ENCODE measurements around the gene JADE2.

JADE2 gene

GRCh38 chr5:134530301-134531077, 5.0 kb downstream of the JADE2 start:
- no peak for DNase-seq (ENCODE audit: low read depth)

DNA sequence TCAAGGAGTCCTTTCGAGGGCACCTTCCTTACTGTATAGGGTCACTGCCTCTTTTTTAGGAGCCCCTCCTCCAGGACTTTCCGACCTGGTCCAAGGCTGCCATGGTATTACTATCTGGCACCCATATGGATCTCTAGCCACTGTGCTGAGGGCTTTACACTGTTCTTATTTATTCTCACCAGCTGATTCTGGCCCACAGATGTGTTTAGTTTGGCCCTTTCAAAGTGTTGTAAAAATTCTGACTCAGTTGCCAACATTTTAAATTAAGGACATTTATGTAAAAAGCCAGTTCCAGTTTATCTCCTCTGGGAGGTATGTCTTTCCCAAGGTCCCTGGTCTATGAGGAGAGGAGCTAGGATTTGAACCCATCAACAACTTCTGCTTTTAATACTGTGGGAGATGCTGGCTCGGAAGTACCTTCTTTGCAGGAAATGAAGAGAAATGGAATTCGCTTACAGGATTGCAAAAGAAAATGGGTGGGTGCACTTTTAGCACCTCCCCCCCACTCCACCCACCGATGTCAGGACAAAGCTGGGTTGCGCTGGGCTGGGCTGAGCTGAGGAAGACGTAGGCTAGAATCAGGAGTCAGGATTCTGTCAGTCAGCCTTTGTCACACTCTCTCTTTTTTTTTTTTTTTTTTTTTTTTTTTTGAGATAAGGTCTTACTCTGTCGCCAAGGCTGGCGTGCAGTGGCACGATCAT, 7.8 kb downstream of the JADE2 start:
- no peak for DNase-seq (ENCODE audit: low read depth)

GRCh38 chr5:134534058-134534725, 8.7 kb downstream of the JADE2 start:
- DNase-seq (ENCODE audit: low read depth), result no peak

- DNase-seq (ENCODE audit: low read depth), result no peak
Measured at GRCh38 chr5:134534726-134535110, 9.2 kb downstream of the JADE2 start.

DNA sequence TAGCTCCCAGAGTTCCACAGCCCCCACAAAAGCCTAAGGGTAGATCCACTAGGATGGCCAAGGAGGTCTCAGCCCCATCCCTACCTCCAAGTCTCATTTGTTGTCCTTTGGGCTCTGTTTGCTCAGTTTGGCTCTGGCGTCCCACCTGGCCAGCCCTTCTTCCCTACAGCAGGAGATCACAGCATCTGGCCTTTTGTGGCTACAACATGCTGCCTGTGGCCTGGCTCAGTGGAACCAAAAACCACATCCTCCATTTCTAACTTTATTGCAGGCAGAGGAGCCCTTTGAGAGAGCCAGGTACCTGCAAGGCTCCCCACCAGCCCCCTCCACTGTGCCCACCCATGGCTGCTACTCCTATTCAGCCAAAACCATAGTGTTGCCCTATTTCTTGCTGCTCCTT, 11.4 kb downstream of the JADE2 start:
- DNase-seq (ENCODE audit: low read depth), result no peak

- no peak for DNase-seq (ENCODE audit: low read depth)
Measured at GRCh38 chr5:134537297-134537696, 11.8 kb downstream of the JADE2 start.

DNA sequence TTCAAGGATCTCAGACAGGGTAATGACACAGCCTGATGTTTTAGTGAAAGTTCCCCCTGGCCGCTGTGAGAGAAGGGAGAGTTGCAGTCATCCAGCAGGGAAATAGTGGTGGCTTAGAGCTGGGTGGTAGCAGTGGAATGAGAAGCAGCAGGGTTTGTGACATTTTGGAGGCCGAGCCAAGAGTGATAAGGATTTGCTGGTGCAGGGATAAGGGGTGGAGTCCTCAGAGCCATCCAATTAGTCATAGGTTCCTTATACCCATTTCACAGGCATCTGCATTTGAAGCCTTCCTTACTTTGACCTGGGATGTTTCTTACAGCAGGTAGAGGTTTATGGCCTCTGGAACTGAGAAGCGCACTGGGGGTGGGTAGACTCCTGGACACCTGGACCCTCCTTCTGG, 12.8 kb downstream of the JADE2 start:
- DNase-seq (ENCODE audit: low read depth), result no peak

DNA sequence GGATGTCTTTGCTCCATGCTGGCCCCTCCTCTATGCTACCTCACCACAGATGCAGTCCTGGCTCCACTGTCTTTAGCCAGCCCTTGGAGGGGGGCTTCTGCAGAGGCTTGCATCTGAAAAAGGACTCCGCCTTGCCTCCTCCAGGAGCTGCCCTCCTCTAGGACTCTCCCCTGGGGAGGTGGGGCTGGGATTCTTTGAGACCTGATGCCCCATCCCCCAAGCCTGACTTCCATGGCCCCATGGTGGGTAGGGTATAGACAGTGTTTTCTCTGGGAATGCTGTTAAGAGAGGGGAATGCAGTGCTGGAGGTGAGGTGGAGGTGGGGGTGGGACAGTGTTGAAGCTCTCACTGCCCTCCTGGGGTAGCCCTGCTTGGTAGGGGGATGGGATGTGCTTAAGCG, 14.3 kb downstream of the JADE2 start:
- no peak for DNase-seq (ENCODE audit: low read depth)

DNA sequence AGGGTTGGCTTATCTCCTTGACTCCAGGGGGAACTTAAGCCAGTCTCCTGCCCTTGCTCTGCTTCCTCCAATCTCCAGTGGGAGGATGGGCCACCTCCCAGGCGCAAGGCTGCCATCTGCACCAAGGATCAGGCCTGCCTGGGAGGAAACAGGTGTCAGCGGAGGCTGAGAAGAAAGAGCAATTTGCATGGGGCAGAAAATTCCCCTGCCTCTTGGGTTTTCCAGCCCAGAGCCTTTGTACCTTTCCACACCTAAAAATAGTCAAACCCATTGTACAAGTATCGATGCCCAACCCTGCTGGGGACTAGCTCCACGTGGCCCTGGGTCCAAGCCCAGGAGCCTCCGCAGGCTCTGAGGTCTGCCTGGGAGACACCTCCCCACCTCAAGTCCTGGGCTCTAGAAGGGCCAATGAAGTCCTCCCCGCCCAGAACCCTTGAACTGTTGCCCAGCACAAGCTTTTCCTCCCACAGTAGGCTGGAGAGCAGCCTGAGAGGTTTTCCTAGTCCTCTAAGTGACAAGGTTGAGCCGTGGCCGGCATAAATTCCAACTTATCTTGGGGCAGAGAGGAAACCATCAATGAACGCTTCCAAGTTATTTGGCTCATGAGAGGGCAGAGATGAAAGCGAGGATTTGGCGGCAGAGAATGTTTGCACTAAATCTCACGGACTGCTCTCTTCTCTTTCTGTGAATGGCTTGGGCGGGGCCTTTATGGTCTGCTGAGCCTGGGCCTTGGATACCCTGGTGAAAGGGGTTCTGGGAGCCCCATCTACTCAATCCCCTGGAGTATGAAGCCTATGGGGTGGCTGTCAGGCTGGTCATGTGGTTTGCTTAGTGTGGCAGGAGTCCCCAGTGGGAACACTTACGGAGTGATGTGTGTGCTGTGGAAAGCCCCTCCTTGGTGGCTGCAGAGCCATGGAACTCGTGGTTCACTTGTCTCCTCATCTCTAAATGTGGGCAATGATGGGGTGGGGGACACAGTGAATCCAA, 15.6 kb downstream of the JADE2 start:
- no peak for DNase-seq (ENCODE audit: low read depth)

DNA sequence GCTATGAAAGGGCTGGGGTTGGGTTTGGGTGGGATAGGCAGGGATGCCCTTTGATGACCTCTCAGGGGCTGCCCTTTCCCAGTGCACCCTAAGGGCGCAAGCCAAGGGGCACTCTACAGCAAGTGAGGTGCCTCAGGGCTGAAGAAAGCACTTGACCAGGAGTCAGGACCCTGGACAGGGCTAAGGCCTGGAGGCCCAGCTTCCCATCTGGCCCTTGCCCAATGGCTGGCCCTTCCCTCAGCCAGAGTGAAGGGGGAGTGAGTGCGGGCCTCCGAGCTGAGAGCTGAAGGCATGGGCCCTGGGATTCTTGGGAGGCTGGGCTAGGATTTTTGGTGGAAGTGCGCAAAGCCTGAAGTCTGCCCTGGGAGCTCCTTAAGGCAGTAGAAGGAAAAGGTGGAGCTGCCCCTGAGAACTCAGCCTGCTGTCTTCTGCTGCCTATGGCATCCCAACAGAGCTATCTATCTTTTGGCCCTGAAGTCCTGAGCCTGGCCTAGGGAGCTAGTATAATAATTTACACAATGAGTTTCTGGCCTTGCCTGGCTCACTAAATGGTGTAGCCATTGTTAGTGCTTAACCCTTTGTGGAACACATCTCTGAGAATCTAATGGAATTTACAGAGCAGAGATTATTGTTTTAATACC, 16.4 kb downstream of the JADE2 start:
- DNase-seq (ENCODE audit: low read depth), result peak; percentile 42

GRCh38 chr5:134543820-134544614, 18.5 kb downstream of the JADE2 start:
- DNase-seq (ENCODE audit: low read depth), result no peak

DNA sequence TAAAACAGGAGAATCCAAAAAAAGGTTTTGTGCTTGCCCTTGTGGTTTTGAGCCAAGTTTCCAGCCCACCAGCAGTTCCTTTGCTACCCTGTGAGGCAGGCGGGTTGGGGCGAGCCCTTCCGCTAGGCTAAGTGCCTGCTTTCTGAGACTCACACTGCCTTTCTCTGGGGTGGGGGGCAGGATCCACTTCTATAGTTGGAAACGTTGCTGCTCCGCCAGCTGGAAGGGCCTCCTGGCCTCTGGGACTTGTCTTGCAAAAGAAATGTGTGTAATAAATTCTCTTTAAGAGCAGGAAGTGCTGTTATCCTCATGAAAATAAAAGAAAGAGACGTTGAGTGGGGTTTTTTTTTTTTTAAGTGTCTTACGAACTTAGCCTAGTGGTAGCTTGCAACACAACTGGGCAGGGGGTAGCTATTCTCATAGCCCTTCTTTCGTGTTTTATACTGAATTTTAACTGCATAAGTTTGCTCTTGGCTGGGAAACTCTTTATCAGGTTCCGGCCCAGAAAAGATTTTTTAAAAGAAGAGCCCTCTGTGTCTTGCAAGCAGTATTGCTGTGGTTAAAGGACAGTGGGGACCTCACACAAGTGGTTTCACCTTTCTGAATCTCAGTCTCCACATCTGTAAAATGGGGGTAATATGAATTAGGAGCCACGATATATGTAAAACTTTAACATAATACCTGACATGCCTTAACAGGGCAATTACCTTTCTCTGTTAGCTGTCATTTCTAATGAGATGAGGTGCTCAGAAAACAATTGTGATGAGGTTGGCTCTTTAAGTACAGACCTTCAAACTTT, 19.8 kb downstream of the JADE2 start:
- no peak for DNase-seq (ENCODE audit: low read depth)

GRCh38 chr5:134547066-134547465, 21.6 kb downstream of the JADE2 start:
- DNase-seq (ENCODE audit: low read depth), result no peak

DNA sequence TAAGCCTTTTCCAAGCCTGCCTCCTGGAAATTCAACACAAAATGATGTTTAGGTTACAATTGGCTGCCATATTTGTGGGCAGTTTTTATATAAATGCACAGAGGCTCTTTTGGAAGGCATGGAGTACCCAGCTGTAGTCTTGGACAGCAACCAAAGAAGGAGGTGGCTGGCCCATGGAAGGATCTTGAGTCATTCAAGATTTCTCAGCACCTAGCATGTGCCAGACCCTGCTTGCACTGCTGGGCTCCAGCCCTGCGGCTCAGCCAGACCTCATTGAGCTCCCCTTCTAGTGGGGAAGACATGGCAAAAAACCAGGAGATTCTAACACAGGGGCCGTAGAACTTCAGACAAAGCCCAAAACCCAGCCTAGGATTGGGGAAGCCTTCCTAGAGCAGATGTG, 22.1 kb downstream of the JADE2 start:
- DNase-seq (ENCODE audit: low read depth), result peak; percentile 72

DNA sequence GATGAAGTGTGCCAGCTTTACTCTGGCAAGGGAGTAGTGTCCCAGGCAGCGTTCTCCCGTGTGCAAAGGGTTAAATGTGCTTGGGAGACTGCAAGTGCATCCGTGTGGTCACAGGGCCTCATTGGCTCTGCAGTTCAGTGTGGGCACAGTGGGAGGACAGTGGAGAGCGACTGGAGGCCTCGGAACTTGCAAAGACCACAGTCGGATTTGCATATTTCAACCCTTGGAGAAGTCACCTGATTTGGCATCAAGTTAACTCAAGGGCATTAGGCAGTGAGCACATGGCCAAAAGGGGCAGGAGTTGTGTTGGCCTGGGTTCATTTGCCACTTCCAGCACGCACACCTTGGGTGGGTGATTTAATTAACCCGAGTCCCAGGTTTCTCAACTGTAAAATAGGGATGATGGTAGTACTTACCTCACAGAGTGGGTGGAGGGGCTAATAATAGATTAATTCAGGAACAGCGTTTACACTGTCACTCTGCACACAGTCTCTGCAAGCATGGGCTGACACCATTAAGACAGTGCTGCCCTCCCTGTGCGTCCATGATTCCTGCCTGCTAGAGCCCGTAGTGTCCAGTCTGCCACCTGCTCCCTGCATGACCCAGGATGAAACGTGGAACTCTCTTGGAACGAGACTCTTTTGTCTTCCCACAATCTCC, 22.7 kb downstream of the JADE2 start:
- DNase-seq (ENCODE audit: low read depth), result no peak

DNA sequence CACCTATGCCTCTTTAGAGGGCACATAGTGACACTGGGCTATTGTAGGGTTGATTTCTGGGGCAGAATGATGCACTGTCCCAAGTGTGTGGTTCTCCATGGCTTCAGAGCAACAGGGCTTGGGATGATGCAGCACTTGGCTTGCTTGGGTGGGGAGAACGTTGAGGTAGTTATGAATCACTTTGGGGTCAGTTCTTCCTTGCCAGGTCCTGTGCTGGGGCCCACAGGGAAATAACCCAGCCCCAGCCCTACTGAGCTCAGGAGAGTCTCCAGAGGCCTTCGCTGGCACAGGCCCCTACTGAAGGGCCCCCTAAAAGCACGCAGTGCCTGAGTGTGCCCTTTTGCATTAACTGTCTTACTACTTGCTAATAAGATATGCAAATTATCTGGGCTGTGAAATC, 24.2 kb downstream of the JADE2 start:
- DNase-seq (ENCODE audit: low read depth), result peak; percentile 84

DNA sequence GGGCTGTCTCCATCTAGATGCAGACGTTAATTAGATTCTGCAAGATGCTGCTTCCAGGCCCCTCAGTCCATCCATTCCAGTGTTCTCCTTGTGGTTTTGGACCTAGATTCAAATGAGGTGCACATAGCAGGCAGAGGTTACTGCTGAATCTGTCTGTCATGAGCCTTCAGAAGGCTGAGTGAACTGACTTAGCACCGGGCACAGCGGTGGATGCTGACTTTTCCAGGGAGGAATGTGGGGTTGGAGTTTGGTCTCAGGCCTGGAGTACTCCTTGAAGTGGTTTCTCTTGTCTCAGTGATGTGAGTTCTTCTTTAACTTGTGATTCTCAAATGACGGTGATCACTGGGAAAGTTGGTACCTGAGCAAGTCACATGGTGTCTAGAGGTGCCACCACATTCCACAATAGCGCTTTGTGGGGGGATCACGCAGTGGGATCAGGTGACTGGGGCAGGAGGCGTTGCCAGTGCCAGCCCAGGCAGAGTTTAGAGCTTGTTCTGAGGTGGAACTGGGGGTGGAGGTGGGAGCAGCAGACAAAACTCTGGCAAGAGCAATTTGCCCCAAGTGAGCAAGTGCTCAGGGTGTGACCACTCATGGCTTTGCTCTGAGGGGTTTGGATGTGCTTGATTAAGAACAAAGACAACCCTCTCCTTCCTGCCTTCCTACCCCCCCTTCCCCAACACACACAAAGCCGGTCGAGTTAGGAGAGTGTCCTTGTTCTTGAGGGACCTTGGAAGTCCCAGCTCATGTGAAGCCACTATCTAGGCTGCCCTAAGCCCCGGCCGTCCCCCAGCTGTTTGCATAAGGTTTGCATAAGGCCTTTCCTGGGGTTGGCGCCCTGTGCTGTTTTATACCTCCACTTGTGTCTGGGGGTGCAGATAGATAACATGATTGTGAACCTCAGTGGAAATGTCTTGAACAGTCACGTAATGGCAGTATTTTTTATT, 25.1 kb downstream of the JADE2 start:
- DNase-seq (ENCODE audit: low read depth), result peak; percentile 25

DNA sequence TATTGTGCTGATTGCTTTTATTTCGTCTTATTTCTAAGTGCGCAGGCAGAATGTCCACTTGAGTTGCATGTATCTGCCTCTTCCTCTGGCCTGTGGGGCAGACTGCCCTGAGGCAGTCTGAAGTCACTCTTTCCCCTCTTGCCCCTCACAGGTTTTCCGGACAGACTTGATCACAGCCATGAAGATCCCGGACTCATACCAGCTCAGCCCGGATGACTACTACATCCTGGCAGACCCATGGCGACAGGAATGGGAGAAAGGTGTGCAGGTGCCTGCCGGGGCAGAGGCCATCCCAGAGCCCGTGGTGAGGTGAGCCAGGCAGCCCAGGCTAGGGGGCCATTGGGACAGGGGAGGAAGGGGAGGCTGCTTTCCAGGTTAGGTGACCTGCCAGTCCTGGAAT, 26.4 kb downstream of the JADE2 start:
- peak; percentile 90 for DNase-seq (ENCODE audit: low read depth)

Measured in ELR (cell line).